OCI-LY7 (cell line): Measurements from ENCODE around the gene APOC4. TPM values are rescaled to one million over a fixed set of nuclear protein-coding genes. Genes with fewer than 3 reads are reported as not detected.
"Not testable (repeated sequence)": the region's sequence is repeated elsewhere in the genome, so short reads cannot be mapped to it uniquely, and the experiment has no call there.

Experiments used
- BruUV-seq: library from RNA; stranded (reverse); fragments of 400-500 nt; replicated peaks from 2 replicates; lab custom pipeline; 2021; lab: Mats Ljungman, UMichigan
- CTCF ChIA-PET: fragments of 300-600 bp; sonication (Branson Sonifier 250); formaldehyde crosslinking; loops from one replicate; lab custom pipeline; 2022; ENCODE audit warnings: antibody characterized with exemption; ENCODE audit not compliant: unreplicated experiment; lab: Charles Lee
- POLR2A ChIA-PET: fragments of 300-600 bp; sonication (Branson Sonifier 250); formaldehyde crosslinking; loops from one replicate; lab custom pipeline; 2022; ENCODE audit warnings: antibody characterized with exemption; lab: Charles Lee
- DNase-seq: peaks from one replicate; pipeline ENCODE4 v3.0.0-alpha.2; 2015; ENCODE audit warnings: low spot score
- H2AFZ ChIP-seq: fragments of 200-600 bp; sonication (generic), shearing (Covaris generic); 2 replicates; pipeline ENCODE4 v1.6.1; 2014; ENCODE audit warnings: mild to moderate bottlenecking, antibody characterized with exemption, low read length, moderate library complexity
- H3K27ac ChIP-seq: fragments of 200-600 bp; sonication (generic); 2 replicates; pipeline ENCODE4 v1.5.1; 2014; ENCODE audit warnings: mixed run types, low read depth, mild to moderate bottlenecking, moderate library complexity, low read length, inconsistent platforms; ENCODE audit not compliant: poor library complexity, severe bottlenecking
- H3K36me3 ChIP-seq: fragments of 200-600 bp; sonication (generic); 2 replicates; pipeline ENCODE4 v1.6.1; 2014; ENCODE audit warnings: mild to moderate bottlenecking, antibody characterized with exemption, low read length, moderate library complexity, mixed read lengths; ENCODE audit not compliant: insufficient read depth
- H3K4me1 ChIP-seq: fragments of 200-600 bp; sonication (generic); 2 replicates; pipeline ENCODE4 v1.5.1; 2014; ENCODE audit warnings: mild to moderate bottlenecking, low read length; ENCODE audit not compliant: insufficient read depth, poor library complexity, severe bottlenecking
- H3K4me2 ChIP-seq: fragments of 200-600 bp; sonication (generic); 2 replicates; pipeline ENCODE4 v1.6.1; 2014; ENCODE audit warnings: mild to moderate bottlenecking, low read length
- H3K4me3 ChIP-seq: fragments of 200-600 bp; sonication (generic); 2 replicates; pipeline ENCODE4 v1.5.1; 2014; ENCODE audit warnings: mild to moderate bottlenecking, low read depth, low read length; ENCODE audit not compliant: poor library complexity, severe bottlenecking
- H3K79me2 ChIP-seq: fragments of 200-600 bp; sonication (generic); 2 replicates; pipeline ENCODE4 v1.6.1; 2016; ENCODE audit warnings: low read depth, mild to moderate bottlenecking, low read length, moderate library complexity, mixed read lengths; ENCODE audit not compliant: insufficient read depth
- H3K9me2 ChIP-seq: fragments of 200-600 bp; sonication (generic); 2 replicates; pipeline ENCODE4 v1.6.1; 2016; ENCODE audit warnings: mild to moderate bottlenecking, low read length, mixed read lengths; ENCODE audit not compliant: insufficient read depth
- H3K9me3 ChIP-seq: fragments of 200-600 bp; sonication (generic); 2 replicates; pipeline ENCODE4 v1.6.1; 2014; ENCODE audit warnings: mild to moderate bottlenecking, mixed run types, low read length, mixed read lengths
- H4K20me1 ChIP-seq: fragments of 200-600 bp; sonication (generic); 2 replicates; pipeline ENCODE4 v1.6.1; 2014; ENCODE audit warnings: mild to moderate bottlenecking, antibody characterized with exemption, low read length, moderate library complexity, mixed read lengths; ENCODE audit not compliant: insufficient read depth
- CTCF ChIP-seq: fragments of 200-600 bp; sonication (generic); conservative IDR thresholded peaks from 2 replicates; pipeline ENCODE4 v1.5.1; 2014; ENCODE audit warnings: mild to moderate bottlenecking, antibody characterized with exemption, low read length, moderate library complexity, mixed read lengths
- EZH2phosphoT487 ChIP-seq: fragments of 200-600 bp; sonication (generic); IDR thresholded peaks from 2 replicates; pipeline ENCODE4 v1.6.1; 2018; ENCODE audit warnings: low read depth, borderline replicate concordance, mild to moderate bottlenecking, mixed run types, antibody characterized with exemption, low read length, moderate library complexity, mixed read lengths
- intact Hi-C: fragments of 100-400 bp; cut with micrococcal nuclease; formaldehyde crosslinking; loops from one replicate; pipeline ENCODE4 v1.10.0; 2022; ENCODE audit not compliant: unreplicated experiment
- total RNA-seq, 2 experiments: library from RNA; depleted of rRNA in 1 of 2; stranded (reverse); fragments of >200 nt in 1 of 2; shearing (Covaris generic) in 1 of 2; gene quantifications; 2 replicates each; pipeline ENCODE4 v1.2.3, GENCODE V29; 2014 to 2022

Gene APOC4
- total RNA-seq, 2 experiments from 2014 or later: not detected

GRCh38 chr19:44924243-44924725, 17.8 kb upstream of the APOC4 start:
- no peak overlapping the region for H3K4me2 ChIP-seq
- POLR2A ChIA-PET: no interaction called here

GRCh38 chr19:44925114-44925891, 16.7 kb upstream of the APOC4 start:
- ChIA-PET POLR2A (no interaction called here), CTCF (no interaction called here)
- Histone ChIP-seq H3K27ac (no peak overlapping the region), H3K4me3 (no peak overlapping the region), H2AFZ (no peak overlapping the region), H3K36me3 (no peaks in the 10 kb centered on the region), H3K9me2 (no peaks in the 10 kb centered on the region), H3K4me2 (no peak overlapping the region), H3K4me1 (no peaks in the 10 kb centered on the region), H3K79me2 (no peaks in the 10 kb centered on the region), H3K9me3 (no peaks in the 10 kb centered on the region), H4K20me1 (no peaks in the 10 kb centered on the region)
- intact Hi-C loops: no loop called here
- TF ChIP-seq CTCF (no peak), EZH2phosphoT487 (no peak)
- BruUV-seq: no TSS peak
- DNase-seq: no peak

More at GRCh38 chr19:44924243-44924725, 17.8 kb upstream of the APOC4 start:
- H3K36me3 ChIP-seq: no peaks in the 10 kb centered on the region
- no peak for DNase-seq
- CTCF ChIA-PET: no interaction called here
- no peak overlapping the region for H3K27ac ChIP-seq
- intact Hi-C loops: no loop called here
- BruUV-seq: no TSS peak
- TF ChIP-seq CTCF: no peak
- TF ChIP-seq EZH2phosphoT487: no peak
- H3K4me1 ChIP-seq: no peaks in the 10 kb centered on the region
- no peak overlapping the region for H2AFZ ChIP-seq
- no peaks in the 10 kb centered on the region for H3K9me3 ChIP-seq
- no peaks in the 10 kb centered on the region for H3K79me2 ChIP-seq
- H4K20me1 ChIP-seq: no peaks in the 10 kb centered on the region
- no peak overlapping the region for H3K4me3 ChIP-seq
- H3K9me2 ChIP-seq: no peaks in the 10 kb centered on the region

GRCh38 chr19:44926245-44927077, 15.6 kb upstream of the APOC4 start:
- H3K4me3 ChIP-seq, H3K9me2 ChIP-seq, intact Hi-C loops, CTCF ChIA-PET, H4K20me1 ChIP-seq, BruUV-seq, H3K79me2 ChIP-seq, H3K9me3 ChIP-seq, H2AFZ ChIP-seq, DNase-seq, H3K27ac ChIP-seq, H3K4me1 ChIP-seq, H3K36me3 ChIP-seq: not testable (repeated sequence)
- H3K4me2 ChIP-seq: peak overlapping the region; percentile 34; the same call in 1 of the 2 replicates
- POLR2A ChIA-PET: interaction anchor here (0.6 kb wide), 1 partner anchor 126 kb away, joined by 3 read pairs; no protein-coding TSS in a partner anchor
